SK-N-SH (cell line): ENCODE results near the gene KDM6B. TPM values are rescaled to one million over a fixed set of nuclear protein-coding genes. Genes with fewer than 3 reads are reported as not detected.

Source experiments
- CTCF ChIA-PET: fragments of 300-600, 350-600 bp; formaldehyde crosslinking; extraction: SDS; loops from one replicate; lab custom pipeline; 2021; lab: Yijun Ruan, JAX
- POLR2A ChIA-PET: fragments of 350-600 bp; sonication (Branson Sonifier 250); formaldehyde crosslinking; extraction: SDS; loops from one replicate; lab custom pipeline; 2020; ENCODE audit warnings: antibody characterized with exemption, inconsistent platforms; lab: Yijun Ruan, JAX
- DNase-seq: peaks from one replicate; pipeline ENCODE4 v3.0.0; 2012
- H2AFZ ChIP-seq: fragments of 200-600 bp; sonication (generic); 2 replicates; pipeline ENCODE4 v1.8.1; 2016; ENCODE audit warnings: antibody characterized with exemption, mild to moderate bottlenecking, low read depth
- H3F3A ChIP-seq: fragments of 200-600 bp; sonication (generic); replicated peaks from 2 replicates; pipeline ENCODE3; 2016; ENCODE audit warnings: antibody characterized with exemption, mild to moderate bottlenecking; ENCODE audit not compliant: insufficient read depth
- H3K27ac ChIP-seq, 2 experiments: fragments of 200-500 bp in 1 of 2; fragments of 200-600 bp in 1 of 2; sonication (Bioruptor generic) in 1 of 2; sonication (generic), shearing (Covaris generic) in 1 of 2; 2 replicates each; pipeline versions ENCODE4 v1.5.1 to v1.6.1; 2014 to 2016; ENCODE audit warnings: low read depth in 2 of 2, inconsistent platforms in 1 of 2, low read length in 1 of 2, mild to moderate bottlenecking in 1 of 2, mixed read lengths in 1 of 2
- H3K27me3 ChIP-seq: fragments of 200-600 bp; sonication (generic), shearing (Covaris generic); 2 replicates; pipeline ENCODE4 v1.6.1; 2016; ENCODE audit warnings: mixed run types; ENCODE audit not compliant: insufficient read depth
- H3K36me3 ChIP-seq, 2 experiments: fragments of 200-500 bp in 1 of 2; fragments of 200-600 bp in 1 of 2; sonication (Bioruptor generic) in 1 of 2; sonication (generic) in 1 of 2; replicated peaks in 1 of 2; 2 replicates each; pipeline versions ENCODE3 to v1.5.1; 2014 to 2016; ENCODE audit warnings: low read length in 1 of 2, mild to moderate bottlenecking in 1 of 2; ENCODE audit not compliant: insufficient read depth in 2 of 2, control insufficient read depth in 1 of 2
- H3K4me1 ChIP-seq, 2 experiments: fragments of 200-500 bp in 1 of 2; fragments of 200-600 bp in 1 of 2; sonication (Bioruptor generic) in 1 of 2; sonication (generic), shearing (Covaris generic) in 1 of 2; 2 replicates each; pipeline versions ENCODE4 v1.5.1 to v1.6.1; 2014 to 2016; ENCODE audit warnings: low read depth in 1 of 2, low read length in 1 of 2, mixed run types in 1 of 2; ENCODE audit not compliant: insufficient read depth in 2 of 2, control insufficient read depth in 1 of 2
- H3K4me2 ChIP-seq: fragments of 200-600 bp; sonication (generic), shearing (Covaris generic); 2 replicates; pipeline ENCODE4 v1.6.1; 2017; ENCODE audit warnings: mixed run types
- H3K4me3 ChIP-seq, 2 experiments: fragments of 200-500 bp in 1 of 2; fragments of 200-600 bp in 1 of 2; sonication (Bioruptor generic) in 1 of 2; sonication (generic), shearing (Covaris generic) in 1 of 2; 2 replicates each; pipeline versions ENCODE4 v1.5.1 to v1.8.1; 2014 to 2016; ENCODE audit warnings: low read depth in 2 of 2, inconsistent platforms in 1 of 2, low read length in 1 of 2, mild to moderate bottlenecking in 1 of 2, mixed read lengths in 1 of 2, moderate library complexity in 1 of 2
- H3K79me2 ChIP-seq: fragments of 200-600 bp; sonication (generic); 2 replicates; pipeline ENCODE4 v1.8.1; 2017; ENCODE audit warnings: mild to moderate bottlenecking; ENCODE audit not compliant: insufficient read depth
- H3K9ac ChIP-seq: fragments of 200-600 bp; sonication (generic); 2 replicates; pipeline ENCODE4 v1.6.1; 2017; ENCODE audit warnings: mixed run types
- H3K9me2 ChIP-seq: fragments of 200-600 bp; sonication (generic); 2 replicates; pipeline ENCODE4 v1.6.1; 2017; ENCODE audit warnings: mixed run types
- H3K9me3 ChIP-seq: fragments of 200-600 bp; sonication (generic); 2 replicates; pipeline ENCODE4 v1.6.1; 2017; ENCODE audit warnings: mixed run types, mild to moderate bottlenecking, moderate library complexity
- H4K20me1 ChIP-seq: fragments of 200-600 bp; sonication (generic); 2 replicates; pipeline ENCODE4 v1.6.1; 2017; ENCODE audit warnings: mild to moderate bottlenecking, mixed run types; ENCODE audit not compliant: insufficient read depth
- CHD2 ChIP-seq: fragments of 150-350 bp; IDR thresholded peaks from 2 replicates; pipeline ENCODE4 v1.6.1; 2018; ENCODE audit warnings: low read length; ENCODE audit not compliant: partially characterized antibody
- FOSL2 ChIP-seq: IDR thresholded peaks from 2 replicates; pipeline ENCODE4 v1.4.0; 2012; ENCODE audit warnings: low read depth, mild to moderate bottlenecking, moderate library complexity, borderline replicate concordance
- FOXM1 ChIP-seq: IDR thresholded peaks from 2 replicates; pipeline ENCODE4 v1.4.0; 2012; ENCODE audit warnings: low read depth, mild to moderate bottlenecking
- GATA2 ChIP-seq: sonication (generic); formaldehyde crosslinking; IDR thresholded peaks from 2 replicates; pipeline ENCODE4 v1.5.0; 2020; ENCODE audit warnings: mild to moderate bottlenecking, missing genetic modification reagents
- IRF3 ChIP-seq: fragments of 150-350 bp; IDR thresholded peaks from 2 replicates; pipeline ENCODE4 v1.6.1; 2016; ENCODE audit warnings: mild to moderate bottlenecking, low read depth, low read length
- MAX ChIP-seq: IDR thresholded peaks from 2 replicates; pipeline ENCODE4 v1.4.0; 2012; ENCODE audit warnings: low read depth
- MEF2A ChIP-seq: IDR thresholded peaks from 2 replicates; pipeline ENCODE4 v1.4.0; 2012; ENCODE audit warnings: low read depth, borderline replicate concordance
- MXI1 ChIP-seq: IDR thresholded peaks from 2 replicates; pipeline ENCODE4 v1.6.1; 2012; ENCODE audit warnings: mild to moderate bottlenecking, low read depth, low read length, improper control_type of control experiment
- NFIC ChIP-seq: IDR thresholded peaks from 2 replicates; pipeline ENCODE4 v1.4.0; 2012; ENCODE audit warnings: borderline replicate concordance
- NRF1 ChIP-seq: IDR thresholded peaks from 2 replicates; pipeline ENCODE4 v1.6.1; 2012; ENCODE audit warnings: low read depth, mild to moderate bottlenecking, low read length
- POLR2AphosphoS5 ChIP-seq: IDR thresholded peaks from 2 replicates; pipeline ENCODE4 v1.6.1; 2012; ENCODE audit warnings: low read depth, low read length
- RAD21 ChIP-seq: IDR thresholded peaks from 2 replicates; pipeline ENCODE4 v1.6.1; 2012; ENCODE audit warnings: mild to moderate bottlenecking, low read length
- RFX5 ChIP-seq: IDR thresholded peaks from 2 replicates; pipeline ENCODE4 v1.6.1; 2012; ENCODE audit warnings: mild to moderate bottlenecking, improper control_type of control experiment, low read length
- SIN3A ChIP-seq: IDR thresholded peaks from 2 replicates; pipeline ENCODE4 v1.6.1; 2012; ENCODE audit warnings: low read depth, mild to moderate bottlenecking, low read length, moderate library complexity, borderline replicate concordance
- SMC3 ChIP-seq: IDR thresholded peaks from 2 replicates; pipeline ENCODE4 v1.6.1; 2012; ENCODE audit warnings: low read depth, low read length, improper control_type of control experiment
- TAF1 ChIP-seq: IDR thresholded peaks from 2 replicates; pipeline ENCODE4 v1.6.1; 2012; ENCODE audit warnings: low read depth, mild to moderate bottlenecking, low read length, moderate library complexity, borderline replicate concordance
- TEAD4 ChIP-seq: IDR thresholded peaks from 2 replicates; pipeline ENCODE4 v1.4.0; 2012; ENCODE audit warnings: mild to moderate bottlenecking, borderline replicate concordance; ENCODE audit not compliant: insufficient read depth
- USF2 ChIP-seq: fragments of 150-350 bp; IDR thresholded peaks from 2 replicates; pipeline ENCODE4 v1.6.1; 2017; ENCODE audit warnings: antibody characterized with exemption, low read length, low read depth, borderline replicate concordance
- YY1 ChIP-seq: IDR thresholded peaks from 2 replicates; pipeline ENCODE4 v1.4.0; 2012; ENCODE audit warnings: low read depth, mild to moderate bottlenecking
- WGBS: methylation state at CpG from one replicate; pipeline ENCODE4 v1.1.6; 2017; ENCODE audit warnings: low lambda C conversion rate; 5-methylcytosine and 5-hydroxymethylcytosine counted together
- polyA plus RNA-seq, 3 experiments: library from polyadenylated mRNA; depleted of rRNA; stranded (reverse); fragments of >200 nt; gene quantifications; 2 replicates each; pipeline ENCODE4 v1.2.3, GENCODE V29; 2012
- TF ChIP-seq, protein P1 (sequence below): IDR thresholded peaks from 2 replicates; pipeline ENCODE4 v1.4.0; 2012; ENCODE audit warnings: low read depth, borderline replicate concordance

KDM6B gene
- polyA plus RNA-seq, 1 of the 3 experiments (the other 2 are of a cell fraction) = 2.6 TPM

GRCh38 chr17:7803981-7804380 is 30.0 kb upstream of the KDM6B start:
- Histone ChIP-seq H4K20me1 (no peaks in the 10 kb centered on the region), H2AFZ (no peak overlapping the region)
- DNase-seq = no peak

More at GRCh38 chr17:7803981-7804380, 30.0 kb upstream of the KDM6B start:
- H3K9me3 ChIP-seq = no peaks in the 10 kb centered on the region
- no peak overlapping the region for H3K4me2 ChIP-seq
- ChIA-PET CTCF (interaction anchor here (1.4 kb wide), 1 partner anchor 270 kb away, joined by 3 read pairs; no protein-coding TSS in a partner anchor), POLR2A (no interaction called here)
- no peak overlapping the region for H3K27ac ChIP-seq
- no peak overlapping the region for H3K9ac ChIP-seq
- TF ChIP-seq MAX (no peak), NFIC (no peak), POLR2AphosphoS5 (no peak), MXI1 (no peak), NRF1 (no peak), IRF3 (no peak), MEF2A (no peak), TEAD4 (no peak), GATA2 (CRISPR knock-in tag) (no peak), FOXM1 (no peak), YY1 (no peak), TAF1 (no peak), RAD21 (no peak), SMC3 (no peak), CHD2 (no peak), FOSL2 (no peak), USF2 (no peak), SIN3A (no peak), RFX5 (no peak)
- TF ChIP-seq, protein P1, sequence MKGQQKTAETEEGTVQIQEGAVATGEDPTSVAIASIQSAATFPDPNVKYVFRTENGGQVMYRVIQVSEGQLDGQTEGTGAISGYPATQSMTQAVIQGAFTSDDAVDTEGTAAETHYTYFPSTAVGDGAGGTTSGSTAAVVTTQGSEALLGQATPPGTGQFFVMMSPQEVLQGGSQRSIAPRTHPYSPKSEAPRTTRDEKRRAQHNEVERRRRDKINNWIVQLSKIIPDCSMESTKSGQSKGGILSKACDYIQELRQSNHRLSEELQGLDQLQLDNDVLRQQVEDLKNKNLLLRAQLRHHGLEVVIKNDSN = no peak
- H3F3A ChIP-seq = no peaks in the 10 kb centered on the region
- H3K36me3 ChIP-seq = no peaks in the 10 kb centered on the region
- no peaks in the 10 kb centered on the region for H3K9me2 ChIP-seq
- H3K79me2 ChIP-seq = no peaks in the 10 kb centered on the region
- 79% methylated on average over 13 of the region's 13 CpGs for WGBS
- no peak overlapping the region for H3K4me3 ChIP-seq
- no peaks in the 10 kb centered on the region; the same call in 1 of the 2 replicates for H3K27me3 ChIP-seq
- no peaks in the 10 kb centered on the region for H3K4me1 ChIP-seq
